Measurements from ENCODE around the gene AGBL4.

DNA sequence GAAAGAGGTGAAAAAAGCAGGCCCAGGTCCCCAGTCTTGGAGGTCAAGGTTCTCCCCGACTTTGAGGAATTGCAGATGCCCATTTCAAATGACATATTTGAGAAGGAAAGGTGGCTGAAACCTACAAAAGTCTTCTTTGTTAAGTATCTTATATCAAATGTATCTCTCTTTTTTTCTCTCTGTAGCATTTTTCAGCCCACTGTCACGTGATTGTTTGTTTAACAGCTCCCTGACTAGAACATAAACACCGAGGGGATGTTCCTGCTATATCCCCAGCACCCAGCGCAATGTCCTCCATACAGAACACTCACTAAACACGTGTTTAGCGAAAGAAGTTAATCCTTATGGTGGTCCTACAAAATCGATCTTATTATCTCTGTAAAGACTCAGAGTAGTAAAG is 1274.7 kb downstream of the AGBL4 start:
- TF ChIP-seq EZH2 (IDR thresholded peaks at IDR 0.05; ENCODE audit: insufficient read depth, poor library complexity, severe bottlenecking) (no peak), EZH2phosphoT487 (IDR thresholded peaks at IDR 0.05; ENCODE audit: insufficient read depth, low read depth) (no peak)

All from GM23248 (cell line).